ENCODE results near the gene CDA.

DNA sequence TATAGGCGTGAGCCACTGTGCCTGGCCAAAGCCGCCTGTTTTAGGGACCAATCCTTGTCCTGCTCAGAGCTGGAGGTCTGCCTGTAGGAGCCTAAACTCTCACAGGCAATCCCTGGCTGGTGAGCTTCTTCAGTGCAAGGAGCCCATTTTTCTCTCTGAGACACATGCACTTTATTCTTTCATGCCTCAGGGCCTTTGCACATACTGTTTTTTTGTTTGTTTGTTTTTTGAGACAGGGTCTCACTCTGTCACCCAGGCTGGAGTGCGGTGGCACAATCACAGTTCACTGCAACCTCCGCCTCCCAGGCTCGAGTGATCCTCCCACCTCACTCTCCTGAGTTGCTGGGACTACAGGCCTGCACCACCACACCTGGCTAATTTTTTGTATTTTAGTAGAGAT is 22.8 kb downstream of the CDA start:
- no peak for TF ChIP-seq POLR2A (IDR thresholded peaks at IDR 0.05; ENCODE audit: low read depth, low read length)
- no peak for TF ChIP-seq CTCF (IDR thresholded peaks at IDR 0.05; ENCODE audit: extremely low read depth in 1 of 2, insufficient read depth in 1 of 2, low read depth in 1 of 2, low read length in 2 of 2)
- TF ChIP-seq EZH2 (IDR thresholded peaks at IDR 0.05; ENCODE audit: borderline replicate concordance, low read depth, low read length, severe bottlenecking): no peak
- TF ChIP-seq POLR2AphosphoS5 (IDR thresholded peaks at IDR 0.05; ENCODE audit: insufficient read depth, low read depth, low read length): no peak
- no peak for TF ChIP-seq JUN (IDR thresholded peaks at IDR 0.05; ENCODE audit: borderline replicate concordance, insufficient read depth, insufficient read length, low read depth)
